Panc1 (cell line): ENCODE measurements around the gene CBL. TPM values are rescaled to one million over a fixed set of nuclear protein-coding genes. Genes with fewer than 3 reads are reported as not detected.
"Not testable (repeated sequence)": the region's sequence is repeated elsewhere in the genome, so short reads cannot be mapped to it uniquely, and the experiment has no call there.

Experiments
- ATAC-seq: fragments of 200-7000 bp; cut with Tn5 transposase; 2 replicates; pipeline ENCODE4 v1.9.1; 2020; ENCODE audit warnings: mild to moderate bottlenecking, moderate library complexity
- BruUV-seq: library from RNA; stranded (reverse); fragments of 400-500 nt; replicated peaks from 2 replicates; lab custom pipeline; 2021; lab: Mats Ljungman, UMichigan
- CTCF ChIA-PET: fragments of 300-600 bp; sonication (Branson Sonifier 250); formaldehyde crosslinking; loops from one replicate; lab custom pipeline; 2022; ENCODE audit warnings: antibody characterized with exemption; lab: Charles Lee
- POLR2A ChIA-PET: fragments of 300-600 bp; sonication (Branson Sonifier 250); formaldehyde crosslinking; loops from one replicate; lab custom pipeline; 2022; ENCODE audit warnings: antibody characterized with exemption; lab: Charles Lee
- DNase-seq: peaks from one replicate; pipeline ENCODE4 v3.0.0-alpha.2; 2010; ENCODE audit warnings: low read depth, low spot score
- H3K27ac ChIP-seq: 2 replicates; pipeline ENCODE4 v1.5.1; 2011; ENCODE audit warnings: mild to moderate bottlenecking, low read length, inconsistent platforms
- H3K27me3 ChIP-seq: fragments of 200-500 bp; sonication (Bioruptor generic); 2 replicates; pipeline ENCODE4 v1.6.0; 2014; ENCODE audit warnings: low read length, inconsistent platforms; ENCODE audit not compliant: control insufficient read depth, insufficient read depth
- H3K36me3 ChIP-seq: fragments of 200-500 bp; sonication (Bioruptor generic); 2 replicates; pipeline ENCODE4 v1.5.1; 2014; ENCODE audit warnings: inconsistent platforms, mild to moderate bottlenecking, low read length, moderate library complexity; ENCODE audit not compliant: control insufficient read depth, insufficient read depth
- H3K4me1 ChIP-seq: 2 replicates; pipeline ENCODE4 v1.5.1; 2011; ENCODE audit warnings: inconsistent platforms, mild to moderate bottlenecking, low read length, moderate library complexity; ENCODE audit not compliant: control insufficient read depth, insufficient read depth
- H3K4me3 ChIP-seq, 2 experiments: 2 replicates each; pipeline ENCODE4 v1.5.1; 2011 to 2012; ENCODE audit warnings: low read depth in 2 of 2, low read length in 2 of 2, mild to moderate bottlenecking in 2 of 2, inconsistent platforms in 1 of 2, moderate library complexity in 1 of 2
- H3K9me3 ChIP-seq: fragments of 200-500 bp; sonication (Bioruptor generic); 2 replicates; pipeline ENCODE4 v1.5.1; 2014; ENCODE audit warnings: low read depth, mild to moderate bottlenecking, inconsistent platforms, low read length, moderate library complexity; ENCODE audit not compliant: control insufficient read depth, insufficient read depth
- POLR2AphosphoS5 ChIP-seq: IDR thresholded peaks from 2 replicates; pipeline ENCODE4 v1.6.1; 2012; ENCODE audit warnings: mild to moderate bottlenecking, low read depth, low read length, moderate library complexity
- SIN3A ChIP-seq: IDR thresholded peaks from 2 replicates; pipeline ENCODE4 v1.6.1; 2012; ENCODE audit warnings: low read depth, mild to moderate bottlenecking, low read length, moderate library complexity, borderline replicate concordance; ENCODE audit not compliant: insufficient read depth
- TCF7L2 ChIP-seq: IDR thresholded peaks from 2 replicates; pipeline ENCODE4 v1.6.1; 2011; ENCODE audit warnings: mild to moderate bottlenecking, low read depth, low read length, inconsistent platforms
- in situ Hi-C: cut with HindIII; loops from 2 replicates; pipeline ENCODE4 v1.10.0; 2016; ENCODE audit warnings: low sequenced_read_pairs, low pct_unique_long_range_greater_than_20kb
- intact Hi-C: fragments of 100-400 bp; cut with micrococcal nuclease; formaldehyde crosslinking; loops from one replicate; pipeline ENCODE4 v1.10.0; 2022; ENCODE audit not compliant: unreplicated experiment
- total RNA-seq: library from RNA; stranded (reverse); gene quantifications from one replicate; pipeline ENCODE4 v1.2.1, GENCODE V29; 2021; ENCODE audit not compliant: unreplicated experiment
- TF ChIP-seq, protein P1 (sequence below), 2 experiments: IDR thresholded peaks; 2 replicates each; pipeline ENCODE4 v1.6.1; 2011 to 2012; ENCODE audit warnings: low read depth in 2 of 2, control low read depth in 1 of 2, low read length in 1 of 2, mild to moderate bottlenecking in 1 of 2, moderate library complexity in 1 of 2; ENCODE audit not compliant: insufficient read depth in 1 of 2
- TF ChIP-seq, protein P2 (sequence below): fragments of 450-650 bp; IDR thresholded peaks from 2 replicates; pipeline ENCODE4 v1.5.1; 2017; ENCODE audit warnings: mild to moderate bottlenecking

Gene CBL
- total RNA-seq, 1 experiment from 2014 or later: 69.9 TPM

DNA sequence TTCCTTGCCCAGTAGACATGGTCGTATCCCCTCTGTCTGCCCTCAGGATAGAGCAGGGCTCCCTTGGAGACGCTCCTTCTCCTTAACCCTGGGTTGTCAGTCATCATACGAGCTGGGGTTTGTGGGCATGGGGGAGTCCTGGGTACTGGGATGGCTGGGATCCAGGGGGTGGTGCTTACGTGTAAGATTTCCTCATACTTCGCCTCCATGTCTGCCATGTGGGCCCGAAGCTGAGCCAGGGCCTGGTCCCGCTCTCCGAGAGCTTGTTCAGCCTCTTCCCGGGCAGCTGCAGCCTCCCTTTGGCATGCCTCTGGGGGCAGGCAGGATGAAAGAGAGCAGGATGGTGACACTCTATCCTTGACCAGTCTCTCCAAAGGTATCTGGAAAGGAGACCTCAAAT is 15.6 kb upstream of the CBL start:
- Histone ChIP-seq H3K9me3 (no peaks in the 10 kb centered on the region), H3K4me3 (no peak overlapping the region), H3K4me1 (0 out of 2 replicates have a peak, but pooled peaks cover 2% of the 10 kb centered on the region), H3K27ac (no peak overlapping the region), H3K36me3 (no peaks in the 10 kb centered on the region), H3K27me3 (no peaks in the 10 kb centered on the region)
- intact Hi-C loops: no loop called here
- in situ Hi-C loops: no loop called here
- no peak for DNase-seq
- ChIA-PET CTCF (interaction anchor here (0.9 kb wide), 1 partner anchor 37 kb away, joined by 3 read pairs; no protein-coding TSS in a partner anchor), POLR2A (interaction anchor here (0.7 kb wide), 1 partner anchor 106 kb away, joined by 5 read pairs; no protein-coding TSS in a partner anchor)
- no peak for ATAC-seq
- no TSS peak for BruUV-seq
- TF ChIP-seq, protein P1, sequence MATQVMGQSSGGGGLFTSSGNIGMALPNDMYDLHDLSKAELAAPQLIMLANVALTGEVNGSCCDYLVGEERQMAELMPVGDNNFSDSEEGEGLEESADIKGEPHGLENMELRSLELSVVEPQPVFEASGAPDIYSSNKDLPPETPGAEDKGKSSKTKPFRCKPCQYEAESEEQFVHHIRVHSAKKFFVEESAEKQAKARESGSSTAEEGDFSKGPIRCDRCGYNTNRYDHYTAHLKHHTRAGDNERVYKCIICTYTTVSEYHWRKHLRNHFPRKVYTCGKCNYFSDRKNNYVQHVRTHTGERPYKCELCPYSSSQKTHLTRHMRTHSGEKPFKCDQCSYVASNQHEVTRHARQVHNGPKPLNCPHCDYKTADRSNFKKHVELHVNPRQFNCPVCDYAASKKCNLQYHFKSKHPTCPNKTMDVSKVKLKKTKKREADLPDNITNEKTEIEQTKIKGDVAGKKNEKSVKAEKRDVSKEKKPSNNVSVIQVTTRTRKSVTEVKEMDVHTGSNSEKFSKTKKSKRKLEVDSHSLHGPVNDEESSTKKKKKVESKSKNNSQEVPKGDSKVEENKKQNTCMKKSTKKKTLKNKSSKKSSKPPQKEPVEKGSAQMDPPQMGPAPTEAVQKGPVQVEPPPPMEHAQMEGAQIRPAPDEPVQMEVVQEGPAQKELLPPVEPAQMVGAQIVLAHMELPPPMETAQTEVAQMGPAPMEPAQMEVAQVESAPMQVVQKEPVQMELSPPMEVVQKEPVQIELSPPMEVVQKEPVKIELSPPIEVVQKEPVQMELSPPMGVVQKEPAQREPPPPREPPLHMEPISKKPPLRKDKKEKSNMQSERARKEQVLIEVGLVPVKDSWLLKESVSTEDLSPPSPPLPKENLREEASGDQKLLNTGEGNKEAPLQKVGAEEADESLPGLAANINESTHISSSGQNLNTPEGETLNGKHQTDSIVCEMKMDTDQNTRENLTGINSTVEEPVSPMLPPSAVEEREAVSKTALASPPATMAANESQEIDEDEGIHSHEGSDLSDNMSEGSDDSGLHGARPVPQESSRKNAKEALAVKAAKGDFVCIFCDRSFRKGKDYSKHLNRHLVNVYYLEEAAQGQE (IDR thresholded peaks at IDR 0.05; ENCODE audit: insufficient read depth in 1 of 2, low read depth in 2 of 2, low read length in 1 of 2): no peak
- TF ChIP-seq, protein P2, sequence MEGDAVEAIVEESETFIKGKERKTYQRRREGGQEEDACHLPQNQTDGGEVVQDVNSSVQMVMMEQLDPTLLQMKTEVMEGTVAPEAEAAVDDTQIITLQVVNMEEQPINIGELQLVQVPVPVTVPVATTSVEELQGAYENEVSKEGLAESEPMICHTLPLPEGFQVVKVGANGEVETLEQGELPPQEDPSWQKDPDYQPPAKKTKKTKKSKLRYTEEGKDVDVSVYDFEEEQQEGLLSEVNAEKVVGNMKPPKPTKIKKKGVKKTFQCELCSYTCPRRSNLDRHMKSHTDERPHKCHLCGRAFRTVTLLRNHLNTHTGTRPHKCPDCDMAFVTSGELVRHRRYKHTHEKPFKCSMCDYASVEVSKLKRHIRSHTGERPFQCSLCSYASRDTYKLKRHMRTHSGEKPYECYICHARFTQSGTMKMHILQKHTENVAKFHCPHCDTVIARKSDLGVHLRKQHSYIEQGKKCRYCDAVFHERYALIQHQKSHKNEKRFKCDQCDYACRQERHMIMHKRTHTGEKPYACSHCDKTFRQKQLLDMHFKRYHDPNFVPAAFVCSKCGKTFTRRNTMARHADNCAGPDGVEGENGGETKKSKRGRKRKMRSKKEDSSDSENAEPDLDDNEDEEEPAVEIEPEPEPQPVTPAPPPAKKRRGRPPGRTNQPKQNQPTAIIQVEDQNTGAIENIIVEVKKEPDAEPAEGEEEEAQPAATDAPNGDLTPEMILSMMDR: no peak
- TF ChIP-seq POLR2AphosphoS5 (no peak), SIN3A (no peak), TCF7L2 (no peak)

DNA sequence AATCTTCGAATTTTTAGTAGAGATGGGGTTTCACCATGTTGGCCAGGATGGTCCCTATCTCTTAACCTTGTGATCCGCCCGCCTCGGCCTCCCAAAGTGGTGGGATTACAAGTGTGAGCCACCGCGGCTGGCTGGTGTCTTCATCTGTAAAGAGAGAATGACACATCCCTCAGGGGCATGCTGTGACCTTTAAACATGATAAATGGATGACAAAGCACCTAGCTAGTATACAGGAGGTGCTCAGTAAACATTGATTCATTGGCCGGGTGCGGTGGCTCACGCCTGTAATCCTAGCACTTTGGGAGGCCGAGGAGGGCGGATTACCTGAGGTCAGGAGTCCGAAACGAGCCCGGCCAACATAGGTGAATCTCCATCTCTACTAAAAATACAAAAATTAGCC is 14.9 kb upstream of the CBL start:
- intact Hi-C loops, H3K27me3 ChIP-seq, POLR2A ChIA-PET, H3K9me3 ChIP-seq, H3K4me1 ChIP-seq, H3K4me3 ChIP-seq, in situ Hi-C loops, H3K27ac ChIP-seq, BruUV-seq, H3K36me3 ChIP-seq, ATAC-seq, DNase-seq: not testable (repeated sequence)
- CTCF ChIA-PET: interaction anchor here (0.9 kb wide), 1 partner anchor 38 kb away, joined by 3 read pairs; no protein-coding TSS in a partner anchor

DNA sequence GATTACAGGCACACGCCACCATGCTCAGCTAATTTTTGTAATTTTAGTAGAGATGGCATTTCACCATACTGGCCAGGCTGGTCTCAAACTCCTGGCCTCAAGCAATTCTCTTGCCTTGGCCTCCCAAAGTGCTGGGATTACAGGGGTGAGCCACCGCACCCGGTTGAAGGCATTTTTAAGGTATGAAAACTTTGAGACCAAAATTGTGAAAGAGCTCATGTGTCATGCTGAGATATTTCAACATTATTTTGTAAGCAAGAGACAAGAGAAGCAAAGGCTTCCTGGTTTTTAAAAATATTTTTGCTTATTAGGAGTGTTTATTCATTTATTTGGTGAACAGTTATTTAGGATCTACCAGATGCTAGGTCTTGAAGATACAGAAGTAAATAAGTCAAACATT is 14.0 kb upstream of the CBL start:
- Histone ChIP-seq H3K36me3 (no peaks in the 10 kb centered on the region), H3K4me1 (no peaks in the 10 kb centered on the region), H3K9me3 (no peaks in the 10 kb centered on the region), H3K4me3 (no peak overlapping the region), H3K27me3 (no peaks in the 10 kb centered on the region), H3K27ac (no peak overlapping the region)
- no peak for DNase-seq
- ChIA-PET CTCF (interaction anchor here (0.6 kb wide), 1 partner anchor 14 kb away, joined by 6 read pairs; the partner anchor contains the start of gene CBL), POLR2A (interaction anchor here (0.6 kb wide), 1 partner anchor 45 kb away, joined by 4 read pairs; no protein-coding TSS in a partner anchor)
- in situ Hi-C loops (no loop called here), intact Hi-C loops (no loop called here)
- TF ChIP-seq, protein P2: no peak
- TF ChIP-seq SIN3A (no peak), POLR2AphosphoS5 (no peak), TCF7L2 (no peak)
- TF ChIP-seq, protein P1 (IDR thresholded peaks at IDR 0.05; ENCODE audit: insufficient read depth in 1 of 2, low read depth in 2 of 2, low read length in 1 of 2): no peak
- ATAC-seq: no peak
- no TSS peak for BruUV-seq
